B cell (primary cell): Measurements from ENCODE around the gene HSF4.

ENCODE experiments used
- EZH2 ChIP-seq: IDR thresholded peaks from 2 replicates; pipeline ENCODE4 v1.6.1; 2012; ENCODE audit warnings: borderline replicate concordance, low read depth, mild to moderate bottlenecking, moderate library complexity, low read length; ENCODE audit not compliant: insufficient read depth, poor library complexity, severe bottlenecking
- TF ChIP-seq, protein P1 (sequence below): fragments of 200-600 bp; IDR thresholded peaks from one replicate; pipeline ENCODE4 v1.8.0; 2022; ENCODE audit warnings: antibody characterized with exemption, mild to moderate bottlenecking

DNA sequence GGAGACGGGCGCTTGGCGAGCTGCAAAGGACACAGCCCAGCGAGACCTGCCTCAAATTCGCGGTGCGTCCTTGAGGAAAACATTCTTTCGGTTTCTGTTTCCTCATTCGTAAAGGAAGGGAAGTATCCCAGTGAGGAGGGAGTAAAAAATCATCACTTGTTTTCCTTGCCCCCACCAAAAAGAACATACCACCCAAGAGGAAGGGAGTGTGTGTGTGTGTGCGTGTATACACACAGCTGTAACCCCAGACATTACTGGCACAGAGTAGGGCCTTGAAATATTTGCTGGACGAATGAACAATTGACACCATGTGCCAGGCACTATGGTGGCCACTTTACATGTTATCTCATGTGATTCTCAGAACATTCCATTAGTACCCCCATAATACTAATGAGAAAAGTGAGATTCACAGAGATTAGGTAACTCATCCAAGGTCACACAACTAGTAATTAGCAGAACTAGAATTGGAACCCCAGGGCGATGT is 21.1 kb downstream of the HSF4 start:
- TF ChIP-seq, protein P1, sequence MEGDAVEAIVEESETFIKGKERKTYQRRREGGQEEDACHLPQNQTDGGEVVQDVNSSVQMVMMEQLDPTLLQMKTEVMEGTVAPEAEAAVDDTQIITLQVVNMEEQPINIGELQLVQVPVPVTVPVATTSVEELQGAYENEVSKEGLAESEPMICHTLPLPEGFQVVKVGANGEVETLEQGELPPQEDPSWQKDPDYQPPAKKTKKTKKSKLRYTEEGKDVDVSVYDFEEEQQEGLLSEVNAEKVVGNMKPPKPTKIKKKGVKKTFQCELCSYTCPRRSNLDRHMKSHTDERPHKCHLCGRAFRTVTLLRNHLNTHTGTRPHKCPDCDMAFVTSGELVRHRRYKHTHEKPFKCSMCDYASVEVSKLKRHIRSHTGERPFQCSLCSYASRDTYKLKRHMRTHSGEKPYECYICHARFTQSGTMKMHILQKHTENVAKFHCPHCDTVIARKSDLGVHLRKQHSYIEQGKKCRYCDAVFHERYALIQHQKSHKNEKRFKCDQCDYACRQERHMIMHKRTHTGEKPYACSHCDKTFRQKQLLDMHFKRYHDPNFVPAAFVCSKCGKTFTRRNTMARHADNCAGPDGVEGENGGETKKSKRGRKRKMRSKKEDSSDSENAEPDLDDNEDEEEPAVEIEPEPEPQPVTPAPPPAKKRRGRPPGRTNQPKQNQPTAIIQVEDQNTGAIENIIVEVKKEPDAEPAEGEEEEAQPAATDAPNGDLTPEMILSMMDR: peak; percentile 46
- no peak for TF ChIP-seq EZH2
